HepG2 (cell line): ENCODE data around the gene IFT172. TPM values are rescaled to one million over a fixed set of nuclear protein-coding genes. Genes with fewer than 3 reads are reported as not detected.

Experiments used
- AGO2 ChIP-seq: fragments of 200-400 bp; formaldehyde crosslinking; optimal IDR thresholded peaks from 2 replicates; pipeline ENCODE3; 2017; ENCODE audit warnings: mild to moderate bottlenecking, low read depth, low read length, moderate library complexity
- CAMTA2 ChIP-seq: sonication (generic); formaldehyde crosslinking; IDR thresholded peaks from 2 replicates; pipeline ENCODE4 v1.4.0; 2020; ENCODE audit warnings: mild to moderate bottlenecking, missing genetic modification reagents, borderline replicate concordance
- CENPT ChIP-seq: sonication (generic); formaldehyde crosslinking; IDR thresholded peaks from 2 replicates; pipeline ENCODE4 v1.8.0; 2022; ENCODE audit warnings: low read depth, mild to moderate bottlenecking, moderate library complexity, missing genetic modification reagents
- PPARG ChIP-seq: conservative IDR thresholded peaks from 2 replicates; pipeline ENCODE4 v1.6.1; 2016; ENCODE audit warnings: missing biosample characterization, missing genetic modification reagents
- PRPF4 ChIP-seq: fragments of 200-400 bp; formaldehyde crosslinking; IDR thresholded peaks from 2 replicates; pipeline ENCODE4 v1.6.1; 2016; ENCODE audit warnings: low read length, low read depth; ENCODE audit not compliant: poor library complexity, severe bottlenecking
- SMARCE1 ChIP-seq: fragments of 450-650 bp; IDR thresholded peaks from 2 replicates; pipeline ENCODE4 v1.6.1; 2017; ENCODE audit warnings: borderline replicate concordance
- SP140L ChIP-seq: sonication (generic); formaldehyde crosslinking; IDR thresholded peaks from 2 replicates; pipeline ENCODE4 v1.4.0; 2020; ENCODE audit warnings: missing genetic modification reagents, borderline replicate concordance
- SP5 ChIP-seq: IDR thresholded peaks from 2 replicates; pipeline ENCODE4 v1.6.1; 2016; ENCODE audit warnings: low read depth, borderline replicate concordance
- TCF7L2 ChIP-seq: IDR thresholded peaks from 2 replicates; pipeline ENCODE4 v1.6.1; 2011; ENCODE audit warnings: mild to moderate bottlenecking, low read depth, low read length, moderate library complexity
- U2AF1 ChIP-seq: fragments of 200-400 bp; formaldehyde crosslinking; optimal IDR thresholded peaks from 2 replicates; pipeline ENCODE3; 2017; ENCODE audit warnings: mild to moderate bottlenecking, low read depth, low read length
- ZNF136 ChIP-seq: sonication (generic); formaldehyde crosslinking; IDR thresholded peaks from 2 replicates; pipeline ENCODE4 v1.8.1; 2022; ENCODE audit warnings: low read depth, mild to moderate bottlenecking, moderate library complexity, missing genetic modification reagents
- ZNF274 ChIP-seq: sonication (generic); formaldehyde crosslinking; IDR thresholded peaks from 2 replicates; pipeline ENCODE4 v1.5.1; 2020; ENCODE audit warnings: mild to moderate bottlenecking, missing genetic modification reagents
- ZNF460 ChIP-seq: sonication (generic); formaldehyde crosslinking; IDR thresholded peaks from 2 replicates; pipeline ENCODE4 v1.5.1; 2020; ENCODE audit warnings: missing genetic modification reagents, mild to moderate bottlenecking, borderline replicate concordance
- ZNF776 ChIP-seq: sonication (generic); formaldehyde crosslinking; IDR thresholded peaks from 2 replicates; pipeline ENCODE4 v1.4.0; 2020; ENCODE audit warnings: mild to moderate bottlenecking, missing genetic modification reagents
- ZNF788 ChIP-seq: sonication (generic); formaldehyde crosslinking; IDR thresholded peaks from 2 replicates; pipeline ENCODE4 v1.5.0; 2020; ENCODE audit warnings: mild to moderate bottlenecking, missing genetic modification reagents, borderline replicate concordance
- ZSCAN9 ChIP-seq: IDR thresholded peaks from 2 replicates; pipeline ENCODE4 v1.6.1; 2016; ENCODE audit warnings: borderline replicate concordance
- polyA plus RNA-seq, 8 experiments: library from polyadenylated mRNA; depleted of rRNA in 3 of 8; stranded (reverse) in 7 of 8; unstranded in 1 of 8; fragments of >200 nt; fragmentation: Illumina TruSeq in 4 of 8; extraction: Trizol in 4 of 8; gene quantifications; 2 replicates each; pipeline versions ENCODE4 v1.2.1 to v1.2.3, GENCODE V29; 2011 to 2016; ENCODE audit warnings: low read depth in 4 of 8, missing spikeins in 1 of 8, mixed read lengths in 1 of 8; ENCODE audit not compliant: insufficient read depth in 1 of 8
- total RNA-seq, 5 experiments: library from RNA; depleted of rRNA; stranded (reverse); fragments of >200 nt; fragmentation: Illumina TruSeq; extraction: Trizol; gene quantifications; 2 replicates each; pipeline ENCODE4 v1.2.3, GENCODE V29; 2016; ENCODE audit warnings: low read depth in 1 of 5
- TF ChIP-seq, protein P1 (sequence below): sonication (generic); formaldehyde crosslinking; IDR thresholded peaks from 2 replicates; pipeline ENCODE4 v1.4.0; 2020; ENCODE audit warnings: missing genetic modification reagents, mild to moderate bottlenecking, borderline replicate concordance
- TF ChIP-seq, protein P2 (sequence below): sonication (generic); formaldehyde crosslinking; IDR thresholded peaks from 2 replicates; pipeline ENCODE4 v1.4.0; 2020; ENCODE audit warnings: mild to moderate bottlenecking, missing genetic modification reagents, borderline replicate concordance
- TF ChIP-seq, protein P3 (sequence below): sonication (generic); formaldehyde crosslinking; IDR thresholded peaks from 2 replicates; pipeline ENCODE4 v1.4.0; 2020; ENCODE audit warnings: mild to moderate bottlenecking, missing genetic modification reagents
- TF ChIP-seq, protein P4 (sequence below): sonication (generic); formaldehyde crosslinking; IDR thresholded peaks from 2 replicates; pipeline ENCODE4 v1.4.0; 2020; ENCODE audit warnings: missing genetic modification reagents, low read depth, mild to moderate bottlenecking, borderline replicate concordance

The IFT172 gene
- total and polyA plus RNA-seq, 2 of the 13 experiments (the other 11 are each of a cell fraction or from before 2014, with no cell fraction given), result 21.6 to 35.7 TPM

DNA sequence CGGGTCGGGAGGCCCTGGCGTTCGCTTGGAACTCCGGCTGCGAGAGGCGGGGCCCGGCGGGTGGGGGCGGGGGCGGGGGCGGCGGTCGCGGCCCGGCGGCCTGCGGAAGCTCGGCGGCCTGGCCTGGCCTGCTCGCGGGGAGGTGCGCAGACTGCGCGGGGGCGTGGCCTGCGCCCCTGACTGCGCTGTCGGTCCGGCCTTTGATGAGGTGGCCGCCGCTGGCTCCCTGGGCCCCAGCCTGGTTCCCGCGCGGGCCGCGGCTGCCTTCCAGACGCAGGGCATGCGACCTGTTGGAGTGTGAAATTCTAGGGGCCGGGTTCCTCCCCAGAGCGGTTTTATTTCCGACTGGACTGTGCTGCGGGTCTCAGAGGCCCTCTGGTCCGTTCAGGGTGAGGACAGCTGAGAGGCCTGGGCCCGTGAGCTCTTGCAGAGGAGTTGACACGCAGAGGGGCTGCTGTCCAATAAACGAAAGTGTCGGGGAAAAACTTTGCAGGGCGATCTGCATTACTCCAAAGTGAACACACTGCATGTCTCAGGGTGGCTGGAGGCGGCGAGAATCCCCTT is 60.5 kb downstream of the IFT172 start (continued):
- TF ChIP-seq, protein P1, sequence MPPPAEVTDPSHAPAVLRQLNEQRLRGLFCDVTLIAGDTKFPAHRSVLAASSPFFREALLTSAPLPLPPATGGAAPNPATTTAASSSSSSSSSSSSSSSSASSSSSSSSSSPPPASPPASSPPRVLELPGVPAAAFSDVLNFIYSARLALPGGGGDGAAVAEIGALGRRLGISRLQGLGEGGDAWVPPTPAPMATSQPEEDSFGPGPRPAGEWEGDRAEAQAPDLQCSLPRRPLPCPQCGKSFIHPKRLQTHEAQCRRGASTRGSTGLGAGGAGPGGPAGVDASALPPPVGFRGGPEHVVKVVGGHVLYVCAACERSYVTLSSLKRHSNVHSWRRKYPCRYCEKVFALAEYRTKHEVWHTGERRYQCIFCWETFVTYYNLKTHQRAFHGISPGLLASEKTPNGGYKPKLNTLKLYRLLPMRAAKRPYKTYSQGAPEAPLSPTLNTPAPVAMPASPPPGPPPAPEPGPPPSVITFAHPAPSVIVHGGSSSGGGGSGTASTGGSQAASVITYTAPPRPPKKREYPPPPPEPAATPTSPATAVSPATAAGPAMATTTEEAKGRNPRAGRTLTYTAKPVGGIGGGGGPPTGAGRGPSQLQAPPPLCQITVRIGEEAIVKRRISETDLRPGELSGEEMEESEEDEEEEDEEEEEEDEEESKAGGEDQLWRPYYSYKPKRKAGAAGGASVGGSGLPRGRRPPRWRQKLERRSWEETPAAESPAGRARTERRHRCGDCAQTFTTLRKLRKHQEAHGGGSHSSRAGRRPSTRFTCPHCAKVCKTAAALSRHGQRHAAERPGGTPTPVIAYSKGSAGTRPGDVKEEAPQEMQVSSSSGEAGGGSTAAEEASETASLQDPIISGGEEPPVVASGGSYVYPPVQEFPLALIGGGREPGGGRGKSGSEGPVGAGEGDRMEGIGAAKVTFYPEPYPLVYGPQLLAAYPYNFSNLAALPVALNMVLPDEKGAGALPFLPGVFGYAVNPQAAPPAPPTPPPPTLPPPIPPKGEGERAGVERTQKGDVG, result no peak
- TF ChIP-seq, protein P2, sequence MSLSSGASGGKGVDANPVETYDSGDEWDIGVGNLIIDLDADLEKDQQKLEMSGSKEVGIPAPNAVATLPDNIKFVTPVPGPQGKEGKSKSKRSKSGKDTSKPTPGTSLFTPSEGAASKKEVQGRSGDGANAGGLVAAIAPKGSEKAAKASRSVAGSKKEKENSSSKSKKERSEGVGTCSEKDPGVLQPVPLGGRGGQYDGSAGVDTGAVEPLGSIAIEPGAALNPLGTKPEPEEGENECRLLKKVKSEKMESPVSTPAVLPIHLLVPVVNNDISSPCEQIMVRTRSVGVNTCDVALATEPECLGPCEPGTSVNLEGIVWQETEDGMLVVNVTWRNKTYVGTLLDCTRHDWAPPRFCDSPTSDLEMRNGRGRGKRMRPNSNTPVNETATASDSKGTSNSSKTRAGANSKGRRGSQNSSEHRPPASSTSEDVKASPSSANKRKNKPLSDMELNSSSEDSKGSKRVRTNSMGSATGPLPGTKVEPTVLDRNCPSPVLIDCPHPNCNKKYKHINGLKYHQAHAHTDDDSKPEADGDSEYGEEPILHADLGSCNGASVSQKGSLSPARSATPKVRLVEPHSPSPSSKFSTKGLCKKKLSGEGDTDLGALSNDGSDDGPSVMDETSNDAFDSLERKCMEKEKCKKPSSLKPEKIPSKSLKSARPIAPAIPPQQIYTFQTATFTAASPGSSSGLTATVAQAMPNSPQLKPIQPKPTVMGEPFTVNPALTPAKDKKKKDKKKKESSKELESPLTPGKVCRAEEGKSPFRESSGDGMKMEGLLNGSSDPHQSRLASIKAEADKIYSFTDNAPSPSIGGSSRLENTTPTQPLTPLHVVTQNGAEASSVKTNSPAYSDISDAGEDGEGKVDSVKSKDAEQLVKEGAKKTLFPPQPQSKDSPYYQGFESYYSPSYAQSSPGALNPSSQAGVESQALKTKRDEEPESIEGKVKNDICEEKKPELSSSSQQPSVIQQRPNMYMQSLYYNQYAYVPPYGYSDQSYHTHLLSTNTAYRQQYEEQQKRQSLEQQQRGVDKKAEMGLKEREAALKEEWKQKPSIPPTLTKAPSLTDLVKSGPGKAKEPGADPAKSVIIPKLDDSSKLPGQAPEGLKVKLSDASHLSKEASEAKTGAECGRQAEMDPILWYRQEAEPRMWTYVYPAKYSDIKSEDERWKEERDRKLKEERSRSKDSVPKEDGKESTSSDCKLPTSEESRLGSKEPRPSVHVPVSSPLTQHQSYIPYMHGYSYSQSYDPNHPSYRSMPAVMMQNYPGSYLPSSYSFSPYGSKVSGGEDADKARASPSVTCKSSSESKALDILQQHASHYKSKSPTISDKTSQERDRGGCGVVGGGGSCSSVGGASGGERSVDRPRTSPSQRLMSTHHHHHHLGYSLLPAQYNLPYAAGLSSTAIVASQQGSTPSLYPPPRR (CRISPR knock-in tag), result 0 out of 2 replicates have a peak, but pooled peaks have one; percentile 66
- TF ChIP-seq CAMTA2 (CRISPR knock-in tag) (no peak; the same call in 1 of the 2 replicates), SP140L (CRISPR knock-in tag) (0 out of 2 replicates have a peak, but pooled peaks have one; percentile 27), ZNF776 (no peak), ZSCAN9 (CRISPR knock-in tag) (no peak), SMARCE1 (no peak), ZNF460 (no peak), ZNF274 (no peak), TCF7L2 (no peak; the same call in 1 of the 2 replicates), CENPT (no peak; the same call in 1 of the 2 replicates), PPARG (no peak), U2AF1 (no peak), PRPF4 (no peak), SP5 (CRISPR knock-in tag) (peak; percentile 61; the same call in 1 of the 2 replicates), ZNF136 (CRISPR knock-in tag) (no peak), ZNF788 (CRISPR knock-in tag) (peak; percentile 66), AGO2 (no peak)
- TF ChIP-seq, protein P3, sequence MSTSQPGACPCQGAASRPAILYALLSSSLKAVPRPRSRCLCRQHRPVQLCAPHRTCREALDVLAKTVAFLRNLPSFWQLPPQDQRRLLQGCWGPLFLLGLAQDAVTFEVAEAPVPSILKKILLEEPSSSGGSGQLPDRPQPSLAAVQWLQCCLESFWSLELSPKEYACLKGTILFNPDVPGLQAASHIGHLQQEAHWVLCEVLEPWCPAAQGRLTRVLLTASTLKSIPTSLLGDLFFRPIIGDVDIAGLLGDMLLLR (CRISPR knock-in tag), result peak; percentile 54; the same call in 1 of the 2 replicates
- TF ChIP-seq, protein P4, sequence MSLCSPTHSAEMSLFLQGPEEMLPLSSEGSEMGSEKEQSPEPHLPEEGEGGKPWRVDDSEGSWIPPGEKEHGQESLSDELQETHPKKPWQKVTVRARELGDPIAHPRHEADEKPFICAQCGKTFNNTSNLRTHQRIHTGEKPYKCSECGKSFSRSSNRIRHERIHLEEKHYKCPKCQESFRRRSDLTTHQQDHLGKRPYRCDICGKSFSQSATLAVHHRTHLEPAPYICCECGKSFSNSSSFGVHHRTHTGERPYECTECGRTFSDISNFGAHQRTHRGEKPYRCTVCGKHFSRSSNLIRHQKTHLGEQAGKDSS (CRISPR knock-in tag), result no peak; the same call in 1 of the 2 replicates
